ENCODE data around the gene AATK. TPM values are rescaled to one million over a fixed set of nuclear protein-coding genes. Genes with fewer than 3 reads are reported as not detected.
"Not testable (repeated sequence)": the region's sequence is repeated elsewhere in the genome, so short reads cannot be mapped to it uniquely, and the experiment has no call there.

AATK gene
- polyA plus RNA-seq, 3 donors, result 3.9 to 13.2 (median 5.2) TPM

- H3K27ac ChIP-seq (ENCODE audit: low read depth, low read length), result no peak overlapping the region
- WGBS, 3 donors, result 63 to 84% (median 63%) methylated on average over 17 of the region's 17 CpGs
Observed at GRCh38 chr17:81153340-81153803, 12.6 kb downstream of the AATK start.

GRCh38 chr17:81152288-81152828 lies 13.7 kb downstream of the AATK start:
- H3K27ac ChIP-seq (ENCODE audit: low read depth, low read length), result no peak overlapping the region

GRCh38 chr17:81151278-81151677 lies 14.7 kb downstream of the AATK start:
- WGBS, 3 donors, result 57 to 78% (median 59%) methylated on average over 12 to 13 of the region's 13 CpGs

More at GRCh38 chr17:81152288-81152828, 13.7 kb downstream of the AATK start:
- 73 to 79% (median 73%) methylated on average over 8 of the region's 8 CpGs for WGBS, 3 donors

GRCh38 chr17:81150377-81151077 lies 15.5 kb downstream of the AATK start:
- 45 to 77% (median 50%) methylated on average over 14 of the region's 14 CpGs for WGBS, 3 donors
- no peak overlapping the region for H3K27ac ChIP-seq (ENCODE audit: low read depth, low read length)

More at GRCh38 chr17:81151278-81151677, 14.7 kb downstream of the AATK start:
- no peak overlapping the region for H3K27ac ChIP-seq (ENCODE audit: low read depth, low read length)

- 71 to 79% (median 75%) methylated on average over 13 to 14 of the region's 14 CpGs for WGBS, 3 donors
- H3K27ac ChIP-seq (ENCODE audit: low read depth, low read length), result no peak overlapping the region
Observed at GRCh38 chr17:81148986-81149533, 17.0 kb downstream of the AATK start.

DNA sequence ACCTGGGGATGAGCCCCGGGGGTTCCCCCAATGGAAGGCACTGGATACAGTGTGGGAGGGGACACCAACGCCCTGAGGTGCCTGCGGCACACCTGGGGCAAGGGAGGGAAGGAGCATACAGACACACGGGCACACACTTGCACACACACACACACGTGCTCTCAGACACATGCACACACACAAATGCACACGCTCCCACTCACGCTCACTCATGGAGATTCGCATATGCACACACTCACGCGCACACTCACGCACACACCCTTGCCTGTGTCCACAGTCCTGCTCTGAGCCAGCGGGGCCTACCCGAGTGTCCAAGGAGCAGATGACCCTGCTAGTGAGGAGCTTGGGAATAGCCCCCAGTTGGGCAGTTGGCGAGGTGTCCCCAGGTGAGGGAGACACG lies 17.4 kb downstream of the AATK start:
- 84 to 91% (median 88%) methylated on average over 15 of the region's 15 CpGs for WGBS, 3 donors

DNA sequence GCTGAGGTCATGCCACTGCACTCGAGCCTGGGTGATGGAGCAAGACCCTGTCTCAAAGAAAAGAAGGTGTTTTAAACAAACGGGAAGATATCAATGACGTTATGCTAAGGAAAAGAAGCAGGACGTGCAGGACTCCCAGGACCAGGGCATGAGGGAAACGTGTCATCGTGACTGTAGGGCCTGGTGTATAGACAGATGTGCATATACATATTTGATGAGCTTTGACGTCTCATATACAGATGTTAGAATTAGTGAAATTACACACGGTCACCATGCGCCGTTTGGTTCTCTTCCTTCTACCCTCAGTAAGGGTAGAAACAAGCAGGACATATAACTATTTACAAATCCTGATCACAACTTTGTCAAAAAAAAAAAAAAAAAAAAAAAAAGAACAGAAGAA lies 18.3 kb downstream of the AATK start:
- H3K27ac ChIP-seq (ENCODE audit: low read depth, low read length), result no peak overlapping the region
- WGBS, 3 donors, result 77 to 88% (median 82%) methylated on average over 10 of the region's 10 CpGs

More for the DNA sequence above, 17.4 kb downstream of the AATK start:
- no peak overlapping the region for H3K27ac ChIP-seq (ENCODE audit: low read depth, low read length)

- WGBS, 3 donors, result 57 to 83% (median 67%) methylated on average over 10 of the region's 10 CpGs
- not testable (repeated sequence) for H3K27ac ChIP-seq (ENCODE audit: low read depth, low read length)
Observed at GRCh38 chr17:81146208-81146607, 19.8 kb downstream of the AATK start.

DNA sequence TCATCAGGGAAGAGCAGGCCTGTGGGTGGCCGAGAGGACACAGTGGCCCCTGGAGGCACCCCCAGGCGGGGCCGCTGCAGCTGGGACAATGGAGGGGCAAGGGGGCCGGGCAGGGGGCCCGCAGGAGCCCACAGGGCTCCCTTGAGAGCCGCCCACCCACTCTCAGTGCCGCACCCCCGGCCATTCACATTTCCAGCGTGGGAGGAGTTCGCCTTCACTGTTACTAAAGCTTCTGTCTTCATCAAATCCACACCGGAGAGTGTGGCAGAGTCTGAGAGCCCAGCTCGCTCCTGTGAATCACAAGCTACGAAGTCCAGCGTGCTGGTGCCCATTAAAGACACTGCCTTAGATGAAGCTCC lies 21.6 kb downstream of the AATK start:
- no peak overlapping the region for H3K27ac ChIP-seq (ENCODE audit: low read depth, low read length)
- WGBS, 3 donors, result 81 to 86% (median 84%) methylated on average over 14 of the region's 14 CpGs

GRCh38 chr17:81143717-81144422 lies 22.2 kb downstream of the AATK start:
- WGBS, 3 donors, result 80 to 88% (median 82%) methylated on average over 14 to 17 of the region's 17 CpGs
- H3K27ac ChIP-seq (ENCODE audit: low read depth, low read length), result no peak overlapping the region

DNA sequence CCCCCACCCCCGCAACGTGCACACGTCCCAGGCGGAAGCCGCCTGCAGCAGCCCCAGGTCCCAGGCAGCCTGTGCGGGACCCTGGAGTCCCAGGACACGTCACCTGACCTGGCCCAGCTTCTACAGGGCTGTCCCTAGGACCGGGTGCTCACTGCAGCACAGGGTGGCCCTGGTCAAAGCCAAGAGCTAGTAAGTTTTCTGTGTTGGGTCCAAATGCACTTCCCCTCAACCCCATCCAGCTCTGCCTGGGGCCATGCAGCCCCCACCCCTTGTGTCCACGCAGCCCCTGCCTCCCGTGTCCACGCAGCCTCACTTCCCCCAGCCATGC lies 22.9 kb downstream of the AATK start:
- no peak overlapping the region for H3K27ac ChIP-seq (ENCODE audit: low read depth, low read length)
- WGBS, 3 donors, result 41 to 72% (median 67%) methylated on average over 9 to 11 of the region's 11 CpGs

- 31 to 37% (median 33%) methylated on average over 25 of the region's 25 CpGs for whole genome bisulfite sequencing, 3 donors
- no peak overlapping the region for H3K27ac ChIP-seq (ENCODE audit: low read depth, low read length)
Observed at GRCh38 chr17:81142301-81143199, 23.5 kb downstream of the AATK start.

DNA sequence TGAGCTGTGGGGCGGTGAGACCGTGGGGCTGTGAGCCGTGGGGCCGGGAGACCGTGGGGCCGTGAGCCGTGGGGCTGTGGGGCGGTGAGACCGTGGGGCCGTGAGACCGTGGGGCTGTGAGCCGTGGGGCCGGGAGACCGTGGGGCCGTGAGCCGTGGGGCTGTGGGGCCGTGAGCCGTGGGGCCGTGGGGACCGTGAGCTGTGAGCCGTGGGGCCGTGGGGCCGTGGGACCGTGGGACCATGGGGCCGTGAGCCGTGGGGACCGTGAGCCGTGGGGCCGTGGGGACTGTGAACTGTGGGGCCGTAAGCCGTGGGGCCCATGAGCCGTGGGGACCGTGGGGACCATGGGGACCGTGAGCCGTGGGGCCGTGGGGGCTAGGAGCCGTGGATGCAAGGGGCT lies 25.3 kb downstream of the AATK start:
- no peak overlapping the region for H3K27ac ChIP-seq (ENCODE audit: low read depth, low read length)
- 92 to 95% (median 93%) methylated on average over 20 to 37 of the region's 37 CpGs for WGBS, 3 donors

GRCh38 chr17:81140018-81140417 lies 26.0 kb downstream of the AATK start:
- no peak overlapping the region for H3K27ac ChIP-seq (ENCODE audit: low read depth, low read length)
- WGBS, 3 donors, result 76 to 88% (median 84%) methylated on average over 8 of the region's 8 CpGs

DNA sequence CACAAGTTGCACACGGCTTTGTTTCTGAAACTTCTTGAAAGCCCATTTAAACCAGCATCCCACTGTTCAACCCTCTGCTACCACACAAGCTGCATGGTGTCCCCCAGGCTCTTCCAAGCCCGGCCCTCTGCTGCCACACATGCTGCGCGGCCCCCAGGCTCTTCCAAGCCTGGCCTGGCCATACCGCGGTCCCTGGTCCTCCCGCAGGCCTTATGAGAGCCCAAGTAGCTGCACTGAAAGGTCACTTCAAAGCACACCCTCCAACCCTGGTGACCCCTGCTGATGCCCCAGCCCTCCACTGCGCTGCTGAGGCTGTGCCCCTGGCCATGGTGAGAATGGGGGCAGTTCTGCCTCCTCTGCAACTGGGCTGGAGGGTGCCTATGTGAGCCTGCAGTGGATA lies 26.6 kb downstream of the AATK start:
- WGBS, 3 donors, result 86 to 96% (median 87%) methylated on average over 8 of the region's 8 CpGs
- H3K27ac ChIP-seq (ENCODE audit: low read depth, low read length), result no peak overlapping the region

DNA sequence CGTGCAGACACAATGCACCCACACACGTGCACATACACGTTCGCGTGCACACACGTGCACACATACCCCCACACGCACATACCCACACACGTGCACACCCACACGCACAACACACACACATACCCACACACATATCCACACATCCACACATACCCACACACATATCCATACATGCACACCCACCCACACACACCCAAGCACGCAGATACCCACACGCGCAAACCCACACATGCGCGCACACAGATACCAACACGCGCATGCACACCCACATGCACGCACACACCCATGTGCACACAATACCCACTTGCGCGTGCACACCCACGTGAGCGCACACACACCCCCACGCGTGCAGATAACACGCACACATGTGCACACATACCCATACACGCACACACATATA lies 27.5 kb downstream of the AATK start:
- WGBS, 3 donors, result 91 to 96% (median 93%) methylated on average over 25 of the region's 25 CpGs
- no peak overlapping the region for H3K27ac ChIP-seq (ENCODE audit: low read depth, low read length)

- 89 to 96% (median 91%) methylated on average over 15 of the region's 15 CpGs for WGBS, 3 donors
- no peak overlapping the region for H3K27ac ChIP-seq (ENCODE audit: low read depth, low read length)
Observed at GRCh38 chr17:81138083-81138482, 27.9 kb downstream of the AATK start.

DNA sequence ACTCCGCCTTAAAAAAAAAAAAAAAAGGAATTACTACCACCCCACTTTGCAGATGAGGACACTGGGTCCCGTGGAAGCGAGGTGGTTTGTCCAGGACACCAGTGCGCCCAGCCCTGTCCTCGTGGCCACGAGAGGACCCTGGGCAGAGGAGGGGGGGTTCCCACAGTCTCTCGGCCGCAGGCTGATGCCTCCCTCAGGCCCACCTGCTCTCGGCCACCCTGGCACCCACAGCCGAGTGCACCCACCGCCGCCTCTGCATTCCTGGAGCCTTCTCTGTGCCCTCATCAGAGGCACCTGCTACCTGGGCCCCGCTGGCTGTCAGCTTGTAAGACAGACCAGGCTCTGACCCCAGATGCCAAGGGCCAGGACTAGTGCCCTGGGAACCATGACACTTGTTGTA lies 28.8 kb downstream of the AATK start:
- no peak overlapping the region for H3K27ac ChIP-seq (ENCODE audit: low read depth, low read length)
- WGBS, 3 donors, result 86 to 93% (median 88%) methylated on average over 11 to 13 of the region's 13 CpGs
